HepG2 (cell line): ENCODE results near the gene FAM174C. TPM values are rescaled to one million over a fixed set of nuclear protein-coding genes. Genes with fewer than 3 reads are reported as not detected.

ENCODE experiments used
- HMGA1 ChIP-seq: sonication (generic); formaldehyde crosslinking; conservative IDR thresholded peaks from 2 replicates; pipeline ENCODE4 v1.4.0; 2020; ENCODE audit warnings: missing genetic modification reagents
- HNF4G ChIP-seq, 2 experiments: sonication (generic) in 1 of 2; formaldehyde crosslinking in 1 of 2; IDR thresholded peaks; 2 replicates each; pipeline versions ENCODE4 v1.4.0 to v1.6.1; 2011 to 2020; ENCODE audit warnings: borderline replicate concordance in 2 of 2, low read depth in 2 of 2, mild to moderate bottlenecking in 2 of 2, low read length in 1 of 2, missing genetic modification reagents in 1 of 2, moderate library complexity in 1 of 2
- NR2F6 ChIP-seq, 2 experiments: IDR thresholded peaks; 2 replicates each; pipeline ENCODE4 v1.6.1; 2016; ENCODE audit warnings: antibody characterized with exemption in 1 of 2, mild to moderate bottlenecking in 1 of 2
- SP140L ChIP-seq: sonication (generic); formaldehyde crosslinking; IDR thresholded peaks from 2 replicates; pipeline ENCODE4 v1.4.0; 2020; ENCODE audit warnings: missing genetic modification reagents, borderline replicate concordance
- ZNF451 ChIP-seq: sonication (generic); formaldehyde crosslinking; IDR thresholded peaks from 2 replicates; pipeline ENCODE4 v1.5.0; 2020; ENCODE audit warnings: mild to moderate bottlenecking, missing genetic modification reagents
- polyA plus RNA-seq, 8 experiments: library from polyadenylated mRNA; depleted of rRNA in 3 of 8; stranded (reverse) in 7 of 8; unstranded in 1 of 8; fragments of >200 nt; fragmentation: Illumina TruSeq in 4 of 8; extraction: Trizol in 4 of 8; gene quantifications; 2 replicates each; pipeline versions ENCODE4 v1.2.1 to v1.2.3, GENCODE V29; 2011 to 2016; ENCODE audit warnings: low read depth in 4 of 8, missing spikeins in 1 of 8, mixed read lengths in 1 of 8; ENCODE audit not compliant: insufficient read depth in 1 of 8
- total RNA-seq, 5 experiments: library from RNA; depleted of rRNA; stranded (reverse); fragments of >200 nt; fragmentation: Illumina TruSeq; extraction: Trizol; gene quantifications; 2 replicates each; pipeline ENCODE4 v1.2.3, GENCODE V29; 2016; ENCODE audit warnings: low read depth in 1 of 5
- TF ChIP-seq, protein P1 (sequence below): sonication (generic); formaldehyde crosslinking; IDR thresholded peaks from 2 replicates; pipeline ENCODE4 v1.4.0; 2020; ENCODE audit warnings: missing genetic modification reagents, borderline replicate concordance
- TF ChIP-seq, protein P2 (sequence below): IDR thresholded peaks from 2 replicates; pipeline ENCODE4 v1.6.1; 2016; ENCODE audit warnings: missing genetic modification reagents, missing compliant biosample characterization
- TF ChIP-seq, protein P3 (sequence below): sonication (generic); formaldehyde crosslinking; IDR thresholded peaks from one replicate; pipeline ENCODE4 v1.5.1; 2020; ENCODE audit warnings: mild to moderate bottlenecking, missing genetic modification reagents; ENCODE audit errors: not compliant biosample characterization
- TF ChIP-seq, protein P4 (sequence below): sonication (generic); formaldehyde crosslinking; IDR thresholded peaks from 2 replicates; pipeline ENCODE4 v1.4.0; 2020; ENCODE audit warnings: missing genetic modification reagents

Gene FAM174C
- total and polyA plus RNA-seq, 2 of the 13 experiments (the other 11 are each of a cell fraction or from before 2014, with no cell fraction given) = 19.5 to 31.3 TPM

DNA sequence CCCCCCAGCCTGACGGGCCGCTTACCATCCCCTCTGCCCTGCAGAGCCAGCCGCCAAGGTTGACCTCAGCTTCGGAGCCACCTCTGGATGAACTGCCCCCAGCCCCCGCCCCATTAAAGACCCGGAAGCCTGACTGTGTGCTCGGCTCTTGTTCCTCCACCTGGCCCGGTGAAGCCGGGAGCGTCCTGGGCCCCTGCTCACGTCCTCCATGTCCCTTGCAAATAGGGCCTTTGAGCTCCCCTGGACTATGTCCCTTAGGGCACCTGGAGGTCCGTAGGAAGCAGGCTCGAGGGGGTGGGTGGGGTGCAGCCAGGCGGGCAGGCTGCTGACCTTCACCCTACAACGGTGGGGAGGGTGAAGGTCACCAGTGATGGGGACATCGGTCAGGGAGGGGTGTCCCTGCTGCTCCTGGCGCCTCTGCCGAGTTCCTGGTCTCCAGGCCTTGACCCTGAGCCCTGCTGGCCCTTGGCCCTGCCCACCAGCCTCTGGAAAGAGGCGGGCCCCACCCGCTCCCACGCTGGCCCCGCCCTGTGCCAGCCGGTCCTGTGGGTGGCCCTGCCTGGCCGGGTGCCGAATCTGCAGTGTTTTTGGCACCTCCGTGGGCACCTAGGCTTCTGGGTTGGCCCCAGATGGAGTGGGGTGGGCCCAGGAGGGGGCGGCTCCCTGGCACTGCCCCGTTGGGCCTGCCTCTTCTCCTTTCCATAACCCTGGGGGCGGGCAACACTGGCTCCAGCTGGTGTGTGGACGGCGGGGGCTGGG is 30.5 kb upstream of the FAM174C start (continued):
- TF ChIP-seq, protein P1, sequence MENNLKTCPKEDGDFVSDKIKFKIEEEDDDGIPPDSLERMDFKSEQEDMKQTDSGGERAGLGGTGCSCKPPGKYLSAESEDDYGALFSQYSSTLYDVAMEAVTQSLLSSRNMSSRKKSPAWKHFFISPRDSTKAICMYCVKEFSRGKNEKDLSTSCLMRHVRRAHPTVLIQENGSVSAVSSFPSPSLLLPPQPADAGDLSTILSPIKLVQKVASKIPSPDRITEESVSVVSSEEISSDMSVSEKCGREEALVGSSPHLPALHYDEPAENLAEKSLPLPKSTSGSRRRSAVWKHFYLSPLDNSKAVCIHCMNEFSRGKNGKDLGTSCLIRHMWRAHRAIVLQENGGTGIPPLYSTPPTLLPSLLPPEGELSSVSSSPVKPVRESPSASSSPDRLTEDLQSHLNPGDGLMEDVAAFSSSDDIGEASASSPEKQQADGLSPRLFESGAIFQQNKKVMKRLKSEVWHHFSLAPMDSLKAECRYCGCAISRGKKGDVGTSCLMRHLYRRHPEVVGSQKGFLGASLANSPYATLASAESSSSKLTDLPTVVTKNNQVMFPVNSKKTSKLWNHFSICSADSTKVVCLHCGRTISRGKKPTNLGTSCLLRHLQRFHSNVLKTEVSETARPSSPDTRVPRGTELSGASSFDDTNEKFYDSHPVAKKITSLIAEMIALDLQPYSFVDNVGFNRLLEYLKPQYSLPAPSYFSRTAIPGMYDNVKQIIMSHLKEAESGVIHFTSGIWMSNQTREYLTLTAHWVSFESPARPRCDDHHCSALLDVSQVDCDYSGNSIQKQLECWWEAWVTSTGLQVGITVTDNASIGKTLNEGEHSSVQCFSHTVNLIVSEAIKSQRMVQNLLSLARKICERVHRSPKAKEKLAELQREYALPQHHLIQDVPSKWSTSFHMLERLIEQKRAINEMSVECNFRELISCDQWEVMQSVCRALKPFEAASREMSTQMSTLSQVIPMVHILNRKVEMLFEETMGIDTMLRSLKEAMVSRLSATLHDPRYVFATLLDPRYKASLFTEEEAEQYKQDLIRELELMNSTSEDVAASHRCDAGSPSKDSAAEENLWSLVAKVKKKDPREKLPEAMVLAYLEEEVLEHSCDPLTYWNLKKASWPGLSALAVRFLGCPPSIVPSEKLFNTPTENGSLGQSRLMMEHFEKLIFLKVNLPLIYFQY (CRISPR knock-in tag) = no peak; the same call in 1 of the 2 replicates
- TF ChIP-seq NR2F6 (IDR thresholded peaks at IDR 0.05) = peak; percentile 97
- peak; percentile 99 for TF ChIP-seq NR2F6 (CRISPR knock-in tag; IDR thresholded peaks at IDR 0.05)
- TF ChIP-seq, protein P2, sequence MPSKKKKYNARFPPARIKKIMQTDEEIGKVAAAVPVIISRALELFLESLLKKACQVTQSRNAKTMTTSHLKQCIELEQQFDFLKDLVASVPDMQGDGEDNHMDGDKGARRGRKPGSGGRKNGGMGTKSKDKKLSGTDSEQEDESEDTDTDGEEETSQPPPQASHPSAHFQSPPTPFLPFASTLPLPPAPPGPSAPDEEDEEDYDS (CRISPR knock-in tag) = peak; percentile 73; the same call in 1 of the 2 replicates
- TF ChIP-seq, protein P3, sequence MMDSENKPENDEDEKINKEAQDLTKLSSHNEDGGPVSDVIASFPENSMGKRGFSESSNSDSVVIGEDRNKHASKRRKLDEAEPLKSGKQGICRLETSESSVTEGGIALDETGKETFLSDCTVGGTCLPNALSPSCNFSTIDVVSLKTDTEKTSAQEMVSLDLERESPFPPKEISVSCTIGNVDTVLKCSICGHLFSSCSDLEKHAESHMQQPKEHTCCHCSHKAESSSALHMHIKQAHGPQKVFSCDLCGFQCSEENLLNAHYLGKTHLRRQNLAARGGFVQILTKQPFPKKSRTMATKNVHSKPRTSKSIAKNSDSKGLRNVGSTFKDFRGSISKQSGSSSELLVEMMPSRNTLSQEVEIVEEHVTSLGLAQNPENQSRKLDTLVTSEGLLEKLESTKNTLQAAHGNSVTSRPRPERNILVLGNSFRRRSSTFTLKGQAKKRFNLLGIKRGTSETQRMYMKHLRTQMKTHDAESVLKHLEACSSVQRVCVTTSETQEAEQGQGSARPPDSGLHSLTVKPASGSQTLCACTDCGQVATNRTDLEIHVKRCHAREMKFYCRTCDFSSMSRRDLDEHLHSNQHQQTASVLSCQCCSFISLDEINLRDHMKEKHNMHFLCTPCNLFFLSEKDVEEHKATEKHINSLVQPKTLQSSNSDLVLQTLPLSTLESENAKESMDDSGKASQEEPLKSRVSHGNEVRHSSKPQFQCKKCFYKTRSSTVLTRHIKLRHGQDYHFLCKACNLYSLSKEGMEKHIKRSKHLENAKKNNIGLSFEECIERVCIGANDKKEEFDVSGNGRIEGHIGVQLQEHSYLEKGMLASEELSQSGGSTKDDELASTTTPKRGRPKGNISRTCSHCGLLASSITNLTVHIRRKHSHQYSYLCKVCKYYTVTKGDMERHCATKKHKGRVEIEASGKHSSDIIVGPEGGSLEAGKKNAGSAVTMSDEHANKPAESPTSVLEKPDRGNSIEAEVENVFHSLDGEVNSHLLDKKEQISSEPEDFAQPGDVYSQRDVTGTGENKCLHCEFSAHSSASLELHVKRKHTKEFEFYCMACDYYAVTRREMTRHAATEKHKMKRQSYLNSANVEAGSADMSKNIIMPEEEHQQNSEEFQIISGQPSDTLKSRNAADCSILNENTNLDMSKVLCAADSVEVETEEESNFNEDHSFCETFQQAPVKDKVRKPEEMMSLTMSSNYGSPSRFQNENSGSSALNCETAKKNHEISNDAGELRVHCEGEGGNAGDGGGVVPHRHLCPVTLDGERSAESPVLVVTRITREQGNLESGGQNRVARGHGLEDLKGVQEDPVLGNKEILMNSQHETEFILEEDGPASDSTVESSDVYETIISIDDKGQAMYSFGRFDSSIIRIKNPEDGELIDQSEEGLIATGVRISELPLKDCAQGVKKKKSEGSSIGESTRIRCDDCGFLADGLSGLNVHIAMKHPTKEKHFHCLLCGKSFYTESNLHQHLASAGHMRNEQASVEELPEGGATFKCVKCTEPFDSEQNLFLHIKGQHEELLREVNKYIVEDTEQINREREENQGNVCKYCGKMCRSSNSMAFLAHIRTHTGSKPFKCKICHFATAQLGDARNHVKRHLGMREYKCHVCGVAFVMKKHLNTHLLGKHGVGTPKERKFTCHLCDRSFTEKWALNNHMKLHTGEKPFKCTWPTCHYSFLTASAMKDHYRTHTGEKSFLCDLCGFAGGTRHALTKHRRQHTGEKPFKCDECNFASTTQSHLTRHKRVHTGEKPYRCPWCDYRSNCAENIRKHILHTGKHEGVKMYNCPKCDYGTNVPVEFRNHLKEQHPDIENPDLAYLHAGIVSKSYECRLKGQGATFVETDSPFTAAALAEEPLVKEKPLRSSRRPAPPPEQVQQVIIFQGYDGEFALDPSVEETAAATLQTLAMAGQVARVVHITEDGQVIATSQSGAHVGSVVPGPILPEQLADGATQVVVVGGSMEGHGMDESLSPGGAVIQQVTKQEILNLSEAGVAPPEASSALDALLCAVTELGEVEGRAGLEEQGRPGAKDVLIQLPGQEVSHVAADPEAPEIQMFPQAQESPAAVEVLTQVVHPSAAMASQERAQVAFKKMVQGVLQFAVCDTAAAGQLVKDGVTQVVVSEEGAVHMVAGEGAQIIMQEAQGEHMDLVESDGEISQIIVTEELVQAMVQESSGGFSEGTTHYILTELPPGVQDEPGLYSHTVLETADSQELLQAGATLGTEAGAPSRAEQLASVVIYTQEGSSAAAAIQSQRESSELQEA (CRISPR knock-in tag) = no peak
- TF ChIP-seq, protein P4, sequence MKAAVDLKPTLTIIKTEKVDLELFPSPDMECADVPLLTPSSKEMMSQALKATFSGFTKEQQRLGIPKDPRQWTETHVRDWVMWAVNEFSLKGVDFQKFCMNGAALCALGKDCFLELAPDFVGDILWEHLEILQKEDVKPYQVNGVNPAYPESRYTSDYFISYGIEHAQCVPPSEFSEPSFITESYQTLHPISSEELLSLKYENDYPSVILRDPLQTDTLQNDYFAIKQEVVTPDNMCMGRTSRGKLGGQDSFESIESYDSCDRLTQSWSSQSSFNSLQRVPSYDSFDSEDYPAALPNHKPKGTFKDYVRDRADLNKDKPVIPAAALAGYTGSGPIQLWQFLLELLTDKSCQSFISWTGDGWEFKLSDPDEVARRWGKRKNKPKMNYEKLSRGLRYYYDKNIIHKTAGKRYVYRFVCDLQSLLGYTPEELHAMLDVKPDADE = 0 out of 2 replicates have a peak, but pooled peaks have one; percentile 42
- no peak for TF ChIP-seq HMGA1 (CRISPR knock-in tag)
- TF ChIP-seq SP140L = no peak
- TF ChIP-seq ZNF451 (CRISPR knock-in tag) = peak; percentile 68
- peak; percentile 97 for TF ChIP-seq HNF4G (IDR thresholded peaks at IDR 0.05; ENCODE audit: borderline replicate concordance, low read depth, low read length)
- peak; percentile 99 for TF ChIP-seq HNF4G (CRISPR knock-in tag; IDR thresholded peaks at IDR 0.05; ENCODE audit: borderline replicate concordance, low read depth)
